Measurements from ENCODE around the gene SRPK2.
"Not testable (repeated sequence)": the region's sequence is repeated elsewhere in the genome, so short reads cannot be mapped to it uniquely, and the experiment has no call there.

Gene SRPK2

DNA sequence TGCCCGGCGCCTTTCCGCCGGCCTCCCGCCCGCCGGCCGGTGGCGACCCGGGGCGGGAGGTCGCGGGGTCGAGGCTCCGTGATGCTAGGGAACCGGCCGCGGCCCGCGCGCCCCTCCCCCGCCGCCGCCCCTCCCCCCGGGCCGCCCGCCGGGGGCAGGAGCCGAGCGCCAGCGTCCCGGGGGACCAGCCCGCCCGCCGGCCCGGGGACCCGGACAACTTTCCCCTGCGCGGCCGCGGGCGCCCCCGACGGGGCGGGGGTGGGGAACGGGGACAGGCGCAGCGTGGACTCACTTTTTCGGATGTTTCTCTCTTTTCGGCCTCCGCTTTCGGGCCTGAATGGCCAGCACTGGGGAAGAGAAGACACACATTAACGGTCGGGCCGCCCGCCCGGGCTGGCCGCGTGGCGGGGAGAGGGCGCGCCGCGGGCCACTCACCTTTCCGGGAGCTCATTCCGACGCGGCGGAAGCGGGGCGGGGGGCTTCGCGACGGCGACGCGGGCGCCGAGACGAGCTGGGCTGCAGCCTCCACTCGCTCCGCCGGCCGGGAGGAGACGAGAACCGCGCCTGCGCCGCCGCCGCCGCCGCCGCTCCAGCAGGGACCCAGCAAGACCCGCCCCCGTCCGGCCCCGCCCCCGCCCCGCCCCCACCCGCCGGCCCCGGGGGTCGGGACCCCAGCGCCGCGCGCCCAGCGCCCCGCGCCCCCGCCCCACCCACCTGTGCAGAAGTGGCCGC lies at the start of gene SRPK2:
TSS of gene SRPK2 (minus strand) at position 566 of the 732 bp plus-strand sequence.
- Histone ChIP-seq H3K36me3 (ENCODE audit: control insufficient read depth in 1 of 2, insufficient read depth in 2 of 2, low read length in 2 of 2) (no peaks in the 10 kb centered on the region), H3K9me3 (ENCODE audit: control insufficient read depth in 1 of 2, low read length in 2 of 2) (no peaks in the 10 kb centered on the region), H3K27ac (ENCODE audit: low read length) (no peak within 1 kb of the TSS), H3K4me3 (ENCODE audit: low read depth in 1 of 2, low read length in 2 of 2) (peak within 1 kb of the TSS; percentile 68 to 94), H3K27me3 (ENCODE audit: low read depth, low read length) (no peaks in the 10 kb centered on the region), H3K4me1 (ENCODE audit: control insufficient read depth in 1 of 2, insufficient read depth in 2 of 2, low read length in 2 of 2) (peaks cover 0 to 6% of the 10 kb centered on the region in 2 donors)

DNA sequence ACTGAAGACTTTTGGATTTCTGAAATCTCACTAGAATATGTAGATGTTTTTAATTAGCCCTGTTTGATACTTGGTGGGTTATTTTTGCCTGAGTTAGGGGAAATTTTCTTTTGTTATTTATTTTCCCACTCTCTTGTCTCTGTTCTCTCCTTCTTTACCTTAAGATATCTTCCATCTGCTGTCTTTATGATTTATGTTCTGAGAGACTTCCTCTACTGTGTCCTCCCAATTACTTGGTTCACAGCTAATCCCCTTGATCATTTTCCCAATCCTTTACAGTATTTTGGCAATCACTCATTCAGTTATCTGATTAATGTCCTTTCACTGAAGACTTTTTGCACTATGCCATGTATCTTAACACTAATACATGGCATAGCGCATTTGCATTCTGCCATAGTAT lies 49.5 kb upstream of the SRPK2 start:
- no peaks in the 10 kb centered on the region for H3K36me3 ChIP-seq (ENCODE audit: control insufficient read depth in 1 of 2, insufficient read depth in 2 of 2, low read length in 2 of 2)
- H3K9me3 ChIP-seq (ENCODE audit: control insufficient read depth in 1 of 2, low read length in 2 of 2) = no peaks in the 10 kb centered on the region
- H3K27me3 ChIP-seq (ENCODE audit: low read depth, low read length) = no peaks in the 10 kb centered on the region
- H3K27ac ChIP-seq (ENCODE audit: low read length) = no peak overlapping the region
- H3K4me3 ChIP-seq (ENCODE audit: low read depth in 1 of 2, low read length in 2 of 2) = no peak overlapping the region
- H3K4me1 ChIP-seq (ENCODE audit: control insufficient read depth in 1 of 2, insufficient read depth in 2 of 2, low read length in 2 of 2) = no peaks in the 10 kb centered on the region

DNA sequence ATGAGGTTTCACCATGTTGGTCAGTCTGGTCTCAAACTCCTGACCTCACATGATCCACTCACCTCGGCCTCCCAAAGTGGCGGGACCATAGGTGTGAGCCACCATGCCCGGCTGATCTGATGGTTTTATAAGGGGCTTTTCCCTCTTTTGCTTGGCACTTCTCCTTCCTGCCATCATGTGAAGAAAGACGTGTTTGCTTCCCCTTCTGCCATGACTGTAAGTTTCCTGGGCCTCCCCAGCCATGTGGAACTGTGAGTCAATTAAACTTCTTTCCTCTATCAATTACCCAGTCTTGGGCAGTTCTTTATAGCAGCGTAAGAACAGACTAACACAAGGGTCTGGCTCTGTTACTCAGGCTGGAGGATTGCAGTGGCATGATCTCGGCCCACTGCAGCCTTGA lies 48.6 kb upstream of the SRPK2 start:
- not testable (repeated sequence) for H3K4me3 ChIP-seq (ENCODE audit: low read depth in 1 of 2, low read length in 2 of 2); H3K27ac ChIP-seq (ENCODE audit: low read length); H3K4me1 ChIP-seq (ENCODE audit: control insufficient read depth in 1 of 2, insufficient read depth in 2 of 2, low read length in 2 of 2); H3K36me3 ChIP-seq (ENCODE audit: control insufficient read depth in 1 of 2, insufficient read depth in 2 of 2, low read length in 2 of 2); H3K27me3 ChIP-seq (ENCODE audit: low read depth, low read length); H3K9me3 ChIP-seq (ENCODE audit: control insufficient read depth in 1 of 2, low read length in 2 of 2)

DNA sequence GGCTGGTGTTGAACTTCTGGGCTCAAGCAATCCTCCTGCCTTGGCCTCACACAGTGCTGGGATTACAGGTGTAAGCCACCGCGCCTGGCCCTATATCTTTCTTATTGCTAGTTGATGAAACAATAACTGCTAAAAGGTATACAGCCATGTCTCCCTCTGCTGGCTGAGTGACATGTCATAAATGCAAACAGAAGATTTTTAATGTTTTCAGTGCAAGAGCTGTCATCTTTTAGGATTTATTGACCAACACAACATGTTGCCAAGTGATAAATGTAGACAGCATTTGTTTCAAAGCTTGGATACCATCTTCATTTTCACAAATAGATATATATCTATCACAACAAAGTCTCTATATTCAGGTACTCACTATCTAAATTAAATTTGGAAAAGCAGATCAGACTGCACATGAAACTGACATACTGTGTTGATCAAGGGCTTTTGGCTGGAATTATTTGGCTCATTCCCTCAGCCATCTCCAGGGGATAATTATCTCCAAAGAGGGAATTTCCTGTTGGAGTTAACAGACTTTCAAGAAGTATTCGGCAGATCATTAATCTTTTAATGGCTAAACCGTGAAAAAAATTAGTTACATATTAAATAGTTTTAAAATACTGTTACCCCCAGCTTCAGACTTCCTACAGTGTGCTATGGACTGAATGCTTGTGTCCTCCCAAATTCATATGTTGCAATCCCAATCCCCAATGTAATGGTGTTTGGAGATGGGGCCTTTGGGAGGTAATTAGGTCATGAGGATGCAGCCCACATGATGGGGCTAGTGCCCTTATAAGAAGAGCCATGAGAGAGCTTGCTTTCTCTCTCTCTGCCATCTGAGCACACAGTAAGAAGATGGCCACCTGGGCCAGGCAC lies 41.3 kb upstream of the SRPK2 start:
- Histone ChIP-seq H3K36me3 (ENCODE audit: control insufficient read depth in 1 of 2, insufficient read depth in 2 of 2, low read length in 2 of 2) (no peaks in the 10 kb centered on the region), H3K4me3 (ENCODE audit: low read depth in 1 of 2, low read length in 2 of 2) (no peak overlapping the region), H3K4me1 (ENCODE audit: control insufficient read depth in 1 of 2, insufficient read depth in 2 of 2, low read length in 2 of 2) (peaks cover 0 to 6% of the 10 kb centered on the region in 2 donors), H3K27me3 (ENCODE audit: low read depth, low read length) (no peaks in the 10 kb centered on the region), H3K9me3 (ENCODE audit: control insufficient read depth in 1 of 2, low read length in 2 of 2) (no peaks in the 10 kb centered on the region), H3K27ac (ENCODE audit: low read length) (no peak overlapping the region)

DNA sequence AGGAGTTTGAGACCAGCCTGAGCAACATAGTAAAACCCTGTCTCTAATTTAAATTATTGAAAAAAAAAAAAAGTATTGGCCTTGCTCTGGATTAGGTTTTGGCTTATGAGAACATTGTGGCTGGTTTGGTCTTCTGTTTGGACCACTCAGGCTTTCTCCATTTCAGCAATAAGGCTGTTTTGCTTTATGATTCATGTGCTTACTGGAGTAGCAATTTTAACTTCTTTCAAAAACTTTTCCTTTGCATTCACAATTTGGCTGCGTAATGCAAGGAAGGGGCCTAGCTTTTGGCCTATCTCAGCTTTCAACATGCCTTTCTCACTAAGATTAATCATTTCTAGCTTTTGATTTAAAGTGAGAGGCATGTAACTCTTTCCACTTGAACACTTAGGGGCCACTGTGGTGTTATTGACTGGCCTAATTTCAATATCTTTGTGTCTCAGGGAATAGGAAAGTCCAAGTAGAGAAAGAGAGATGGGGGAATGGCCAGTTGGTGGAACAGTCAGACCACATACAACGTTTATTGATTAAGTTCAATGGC lies 38.0 kb upstream of the SRPK2 start:
- H3K4me1 ChIP-seq (ENCODE audit: control insufficient read depth in 1 of 2, insufficient read depth in 2 of 2, low read length in 2 of 2) = peaks cover 0 to 6% of the 10 kb centered on the region in 2 donors

DNA sequence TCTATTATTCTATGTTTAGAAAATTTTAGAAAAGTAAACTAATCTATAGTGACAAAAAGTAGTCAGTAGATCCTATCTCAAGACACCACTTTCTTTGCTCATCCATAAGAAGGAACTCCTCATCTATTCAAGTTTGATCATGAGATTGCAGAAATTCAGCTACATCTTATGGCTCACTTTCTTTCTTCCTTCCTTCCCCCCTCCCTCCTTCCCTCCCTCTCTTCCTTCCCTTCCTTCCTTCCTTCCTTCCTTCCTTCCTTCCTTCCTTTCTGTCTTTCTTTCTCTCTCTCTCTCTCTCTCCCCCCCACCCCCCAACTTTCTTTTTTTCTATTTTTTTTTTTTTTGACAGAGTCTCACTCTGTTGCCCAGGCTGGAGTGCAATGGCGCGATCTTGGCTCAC lies 35.3 kb upstream of the SRPK2 start:
- Histone ChIP-seq H3K27ac (ENCODE audit: low read length) (no peak overlapping the region), H3K4me1 (ENCODE audit: control insufficient read depth in 1 of 2, insufficient read depth in 2 of 2, low read length in 2 of 2) (no peaks in the 10 kb centered on the region), H3K4me3 (ENCODE audit: low read depth in 1 of 2, low read length in 2 of 2) (no peak overlapping the region)

More for the DNA sequence above, 38.0 kb upstream of the SRPK2 start:
- H3K27me3 ChIP-seq (ENCODE audit: low read depth, low read length) = no peaks in the 10 kb centered on the region
- H3K9me3 ChIP-seq (ENCODE audit: control insufficient read depth in 1 of 2, low read length in 2 of 2) = no peaks in the 10 kb centered on the region
- H3K4me3 ChIP-seq (ENCODE audit: low read depth in 1 of 2, low read length in 2 of 2) = no peak overlapping the region
- H3K36me3 ChIP-seq (ENCODE audit: control insufficient read depth in 1 of 2, insufficient read depth in 2 of 2, low read length in 2 of 2) = no peaks in the 10 kb centered on the region
- no peak overlapping the region for H3K27ac ChIP-seq (ENCODE audit: low read length)

DNA sequence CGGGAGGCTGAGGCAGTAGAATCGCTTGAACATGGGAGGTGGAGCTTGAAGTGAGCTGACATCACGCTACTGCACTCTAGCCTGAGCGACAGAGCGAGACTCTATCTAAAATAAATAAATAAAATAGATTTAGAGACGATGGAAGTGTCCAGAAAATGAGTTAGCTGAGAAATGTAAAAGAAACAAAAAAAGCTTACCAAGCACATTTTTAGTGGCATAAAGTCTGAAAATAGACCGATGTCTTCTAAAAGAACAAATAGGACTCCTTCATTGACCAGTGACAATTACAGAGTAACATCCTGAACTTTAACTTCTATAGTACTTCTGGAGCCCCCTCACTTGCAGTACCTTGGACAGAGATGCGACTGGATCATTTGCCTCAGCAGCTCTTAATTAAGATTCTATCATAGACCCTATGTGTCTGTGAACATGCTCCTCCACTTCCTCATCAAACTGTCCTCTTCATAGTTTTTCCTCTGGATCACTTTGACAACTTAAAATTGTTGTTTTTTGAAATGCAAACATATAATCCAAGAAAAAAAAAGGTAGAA lies 25.2 kb upstream of the SRPK2 start:
- Histone ChIP-seq H3K4me3 (ENCODE audit: low read depth in 1 of 2, low read length in 2 of 2) (no peak overlapping the region), H3K36me3 (ENCODE audit: control insufficient read depth in 1 of 2, insufficient read depth in 2 of 2, low read length in 2 of 2) (no peaks in the 10 kb centered on the region), H3K9me3 (ENCODE audit: control insufficient read depth in 1 of 2, low read length in 2 of 2) (no peaks in the 10 kb centered on the region), H3K27me3 (ENCODE audit: low read depth, low read length) (no peaks in the 10 kb centered on the region), H3K27ac (ENCODE audit: low read length) (no peak overlapping the region), H3K4me1 (ENCODE audit: control insufficient read depth in 1 of 2, insufficient read depth in 2 of 2, low read length in 2 of 2) (no peaks in the 10 kb centered on the region)

More for the DNA sequence above, 35.3 kb upstream of the SRPK2 start:
- Histone ChIP-seq H3K9me3 (ENCODE audit: control insufficient read depth in 1 of 2, low read length in 2 of 2) (no peaks in the 10 kb centered on the region), H3K27me3 (ENCODE audit: low read depth, low read length) (no peaks in the 10 kb centered on the region), H3K36me3 (ENCODE audit: control insufficient read depth in 1 of 2, insufficient read depth in 2 of 2, low read length in 2 of 2) (no peaks in the 10 kb centered on the region)

DNA sequence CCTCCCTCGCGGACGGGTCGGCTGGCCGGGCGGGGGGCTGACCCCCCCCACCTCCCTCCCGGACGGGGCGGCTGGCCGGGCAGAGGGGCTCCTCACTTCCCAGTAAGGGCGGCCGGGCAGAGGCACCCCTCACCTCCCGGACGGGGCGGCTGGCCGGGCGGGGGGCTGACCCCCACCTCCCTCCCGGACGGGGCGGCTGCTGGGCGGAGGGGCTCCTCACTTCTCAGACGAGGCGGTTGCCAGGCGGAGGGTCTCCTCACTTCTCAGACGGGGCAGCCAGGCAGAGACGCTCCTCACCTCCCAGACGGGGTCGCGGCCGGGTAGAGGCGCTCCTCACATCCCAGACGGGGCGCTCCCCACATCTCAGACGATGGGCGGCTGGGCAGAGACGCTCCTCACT lies 22.1 kb upstream of the SRPK2 start:
- H3K4me3 ChIP-seq (ENCODE audit: low read depth in 1 of 2, low read length in 2 of 2); H3K36me3 ChIP-seq (ENCODE audit: control insufficient read depth in 1 of 2, insufficient read depth in 2 of 2, low read length in 2 of 2); H3K27ac ChIP-seq (ENCODE audit: low read length); H3K4me1 ChIP-seq (ENCODE audit: control insufficient read depth in 1 of 2, insufficient read depth in 2 of 2, low read length in 2 of 2); H3K9me3 ChIP-seq (ENCODE audit: control insufficient read depth in 1 of 2, low read length in 2 of 2); H3K27me3 ChIP-seq (ENCODE audit: low read depth, low read length): not testable (repeated sequence)

DNA sequence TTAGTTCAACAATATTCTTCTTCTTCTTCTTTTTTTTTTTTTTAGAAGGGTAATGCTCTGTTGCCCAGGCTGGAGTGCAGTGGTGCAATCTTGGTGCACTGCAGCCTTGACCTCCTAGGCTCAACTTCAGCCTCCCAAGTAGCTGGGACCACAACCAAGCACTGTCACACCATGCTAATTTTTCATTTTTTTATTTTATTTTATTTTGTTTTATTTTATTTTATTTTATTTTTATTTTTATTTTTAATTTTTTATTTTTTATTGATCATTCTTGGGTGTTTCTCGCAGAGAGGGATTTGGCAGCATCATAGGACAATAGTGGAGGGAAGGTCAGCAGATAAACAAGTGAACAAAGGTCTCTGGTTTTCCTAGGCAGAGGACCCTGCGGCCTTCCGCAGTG lies 21.1 kb upstream of the SRPK2 start:
- H3K4me3 ChIP-seq (ENCODE audit: low read depth in 1 of 2, low read length in 2 of 2); H3K9me3 ChIP-seq (ENCODE audit: control insufficient read depth in 1 of 2, low read length in 2 of 2); H3K4me1 ChIP-seq (ENCODE audit: control insufficient read depth in 1 of 2, insufficient read depth in 2 of 2, low read length in 2 of 2); H3K27ac ChIP-seq (ENCODE audit: low read length); H3K27me3 ChIP-seq (ENCODE audit: low read depth, low read length); H3K36me3 ChIP-seq (ENCODE audit: control insufficient read depth in 1 of 2, insufficient read depth in 2 of 2, low read length in 2 of 2): not testable (repeated sequence)

DNA sequence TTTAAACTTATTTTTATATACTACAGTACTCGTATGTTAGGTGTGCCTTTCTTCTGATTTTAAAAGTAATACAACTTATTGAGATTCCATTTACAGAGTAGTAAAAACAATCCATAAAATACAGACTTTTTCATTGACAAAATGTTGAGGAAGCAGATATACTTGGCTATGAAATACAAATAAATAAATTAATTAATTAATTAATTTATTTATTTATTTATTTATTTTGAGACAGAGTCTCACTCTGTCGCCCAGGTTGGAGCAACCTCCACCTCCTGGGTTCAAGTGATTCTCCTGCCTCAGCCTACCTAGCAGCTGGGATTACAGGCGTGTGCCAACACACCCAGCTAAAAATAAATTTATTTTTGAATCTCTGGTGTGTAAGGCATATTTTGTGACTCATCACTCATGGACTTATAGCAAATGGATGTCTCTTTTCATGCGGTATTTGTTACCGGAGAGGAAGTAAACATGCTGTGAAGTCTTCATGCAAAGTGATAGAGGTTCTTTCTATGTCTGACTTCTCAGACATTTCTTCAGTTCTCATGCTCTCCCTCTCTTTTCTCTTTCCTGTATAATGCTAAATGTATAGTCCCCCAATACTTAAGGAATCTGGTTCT lies 20.2 kb upstream of the SRPK2 start:
- H3K27me3 ChIP-seq (ENCODE audit: low read depth, low read length) = no peaks in the 10 kb centered on the region
- H3K4me3 ChIP-seq (ENCODE audit: low read depth in 1 of 2, low read length in 2 of 2) = no peak overlapping the region
- H3K4me1 ChIP-seq (ENCODE audit: control insufficient read depth in 1 of 2, insufficient read depth in 2 of 2, low read length in 2 of 2) = no peaks in the 10 kb centered on the region

DNA sequence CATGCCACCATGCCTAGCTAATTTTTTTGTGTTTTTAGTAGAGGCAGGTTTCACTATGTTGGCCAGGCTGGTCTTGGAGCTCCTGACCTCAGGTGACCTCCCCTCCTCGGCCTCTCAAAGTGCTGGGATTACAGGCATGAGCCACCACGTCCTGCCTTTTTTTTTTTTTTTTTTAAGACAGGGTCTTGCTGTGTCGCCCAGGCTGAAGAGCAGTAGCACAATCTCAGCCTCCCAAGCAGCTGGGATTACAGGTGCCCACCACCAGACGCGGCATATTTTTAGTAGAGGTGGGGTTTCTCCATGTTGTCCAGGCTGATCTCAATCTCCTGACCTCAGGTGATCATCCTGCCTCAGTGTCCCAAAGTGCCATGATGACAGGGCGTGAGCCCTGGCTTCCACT lies 14.4 kb upstream of the SRPK2 start:
- H3K9me3 ChIP-seq (ENCODE audit: control insufficient read depth in 1 of 2, low read length in 2 of 2) = no peaks in the 10 kb centered on the region
- no peak overlapping the region for H3K4me3 ChIP-seq (ENCODE audit: low read depth in 1 of 2, low read length in 2 of 2)
- H3K4me1 ChIP-seq (ENCODE audit: control insufficient read depth in 1 of 2, insufficient read depth in 2 of 2, low read length in 2 of 2) = no peaks in the 10 kb centered on the region
- no peak overlapping the region for H3K27ac ChIP-seq (ENCODE audit: low read length)
- H3K36me3 ChIP-seq (ENCODE audit: control insufficient read depth in 1 of 2, insufficient read depth in 2 of 2, low read length in 2 of 2) = no peaks in the 10 kb centered on the region
- H3K27me3 ChIP-seq (ENCODE audit: low read depth, low read length) = no peaks in the 10 kb centered on the region

More for the DNA sequence above, 20.2 kb upstream of the SRPK2 start:
- no peaks in the 10 kb centered on the region for H3K36me3 ChIP-seq (ENCODE audit: control insufficient read depth in 1 of 2, insufficient read depth in 2 of 2, low read length in 2 of 2)
- H3K9me3 ChIP-seq (ENCODE audit: control insufficient read depth in 1 of 2, low read length in 2 of 2) = no peaks in the 10 kb centered on the region
- no peak overlapping the region for H3K27ac ChIP-seq (ENCODE audit: low read length)

All from muscle layer of duodenum (tissue), 2 donors.